GM12864 (cell line): ENCODE results near the gene GPR171.

Experiments used
- DNase-seq: peaks from one replicate; pipeline ENCODE4 v3.0.0-alpha.2; 2011; ENCODE audit warnings: low read depth
- H3K4me3 ChIP-seq: 2 replicates; pipeline ENCODE4 v1.5.1; 2011; ENCODE audit warnings: mild to moderate bottlenecking, low read depth, low read length, control low read depth
- CTCF ChIP-seq: IDR thresholded peaks from 2 replicates; pipeline ENCODE4 v1.5.1; 2011; ENCODE audit warnings: low read depth, mild to moderate bottlenecking, moderate library complexity, low read length, control low read depth, inconsistent platforms; ENCODE audit errors: missing control alignments

Gene GPR171

GRCh38 chr3:151168269-151169094, 34.5 kb downstream of the GPR171 start:
- H3K4me3 ChIP-seq, result no peak overlapping the region
- peak; percentile 89 for TF ChIP-seq CTCF
- no peak for DNase-seq

GRCh38 chr3:151166161-151166560, 36.9 kb downstream of the GPR171 start:
- no peak for DNase-seq
- peak; percentile 11 for TF ChIP-seq CTCF
- no peak overlapping the region for H3K4me3 ChIP-seq

DNA sequence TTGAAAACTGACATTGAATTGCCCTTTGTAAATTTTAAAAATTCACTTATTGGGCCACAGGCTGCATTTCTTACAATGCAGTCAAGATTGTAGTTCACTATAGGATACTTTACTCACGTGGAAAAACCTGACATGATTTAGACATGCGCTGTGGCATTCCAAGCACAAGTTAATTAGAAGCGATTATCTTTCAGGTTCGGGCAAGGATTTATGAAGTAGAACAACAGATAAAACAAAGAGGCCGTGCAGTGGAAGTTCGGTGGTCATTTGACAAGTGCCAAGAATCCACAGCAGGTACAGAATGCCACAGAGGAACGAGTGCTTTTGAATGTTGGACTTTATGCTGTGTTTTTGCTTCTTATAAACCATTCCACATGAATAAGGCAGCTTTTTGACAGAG, 37.8 kb downstream of the GPR171 start:
- no peak for DNase-seq
- H3K4me3 ChIP-seq, result no peak overlapping the region
- no peak for TF ChIP-seq CTCF

GRCh38 chr3:151159806-151160205, 43.2 kb downstream of the GPR171 start:
- no peak for DNase-seq
- TF ChIP-seq CTCF, result no peak
- no peak overlapping the region for H3K4me3 ChIP-seq

GRCh38 chr3:151156618-151157216, 46.3 kb downstream of the GPR171 start:
- peak; percentile 67 for TF ChIP-seq CTCF
- peak; percentile 45 for DNase-seq
- H3K4me3 ChIP-seq, result no peak overlapping the region

DNA sequence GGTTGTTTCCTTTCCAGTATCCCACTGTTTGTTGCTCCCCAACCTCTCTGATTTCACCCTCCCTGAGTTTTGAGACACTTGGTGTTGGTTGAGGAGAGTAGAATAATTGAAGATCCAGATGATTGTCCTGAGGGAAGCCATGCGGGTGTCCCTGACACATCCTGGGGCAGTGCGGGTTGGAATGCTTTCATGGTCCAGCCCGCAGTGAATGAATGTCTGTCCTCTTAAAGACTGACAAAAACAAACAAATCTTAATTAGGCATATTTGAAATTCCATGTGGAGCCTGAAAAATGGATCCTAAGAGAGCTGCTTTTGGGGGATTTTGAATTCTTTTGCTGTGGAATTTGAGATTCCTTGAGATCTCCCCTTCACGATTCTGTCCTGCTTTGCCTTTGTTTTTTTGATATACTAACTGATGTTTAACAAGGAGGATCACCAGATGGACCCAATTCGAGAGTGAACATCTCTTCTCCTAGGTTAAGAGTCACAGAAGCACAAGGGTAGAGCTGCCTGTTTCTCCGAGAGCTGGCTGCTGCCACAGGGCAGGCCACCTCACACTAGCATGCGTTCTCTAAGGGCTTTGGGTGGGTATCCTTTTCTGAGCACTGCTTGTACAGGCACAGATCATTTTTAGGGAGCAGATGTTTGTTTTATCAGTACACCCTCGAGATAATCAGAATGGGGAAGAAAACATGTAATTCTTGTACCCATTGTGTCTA, 47.4 kb downstream of the GPR171 start:
- TF ChIP-seq CTCF, result no peak

More for the DNA sequence above, 47.4 kb downstream of the GPR171 start:
- DNase-seq, result no peak
- H3K4me3 ChIP-seq, result no peak overlapping the region
